GM06990 (cell line): ENCODE measurements around the gene TNFAIP8L3.
"Not testable (repeated sequence)": the region's sequence is repeated elsewhere in the genome, so short reads cannot be mapped to it uniquely, and the experiment has no call there.

Experiments used
- DNase-seq: peaks from one replicate; pipeline ENCODE4 v3.0.0-alpha.2; 2011; ENCODE audit not compliant: insufficient read length; ENCODE audit errors: extremely low read depth
- H3K27me3 ChIP-seq: replicated peaks from 2 replicates; pipeline ENCODE4 v1.6.0; 2011; ENCODE audit warnings: low read length; ENCODE audit not compliant: control insufficient read depth, insufficient read depth
- H3K36me3 ChIP-seq: 2 replicates; pipeline ENCODE4 v1.5.1; 2011; ENCODE audit warnings: low read length; ENCODE audit not compliant: control insufficient read depth, insufficient read depth
- H3K4me3 ChIP-seq: replicated peaks from 2 replicates; pipeline ENCODE4 v1.5.1; 2011; ENCODE audit warnings: low read depth, mild to moderate bottlenecking, control low read depth, low read length
- TF ChIP-seq, protein P1 (sequence below): IDR thresholded peaks from 2 replicates; pipeline ENCODE4 v1.5.1; 2011; ENCODE audit warnings: low read length, control low read depth, mild to moderate bottlenecking, inconsistent platforms; ENCODE audit not compliant: insufficient read depth, poor library complexity, severe bottlenecking

TNFAIP8L3 gene

DNA sequence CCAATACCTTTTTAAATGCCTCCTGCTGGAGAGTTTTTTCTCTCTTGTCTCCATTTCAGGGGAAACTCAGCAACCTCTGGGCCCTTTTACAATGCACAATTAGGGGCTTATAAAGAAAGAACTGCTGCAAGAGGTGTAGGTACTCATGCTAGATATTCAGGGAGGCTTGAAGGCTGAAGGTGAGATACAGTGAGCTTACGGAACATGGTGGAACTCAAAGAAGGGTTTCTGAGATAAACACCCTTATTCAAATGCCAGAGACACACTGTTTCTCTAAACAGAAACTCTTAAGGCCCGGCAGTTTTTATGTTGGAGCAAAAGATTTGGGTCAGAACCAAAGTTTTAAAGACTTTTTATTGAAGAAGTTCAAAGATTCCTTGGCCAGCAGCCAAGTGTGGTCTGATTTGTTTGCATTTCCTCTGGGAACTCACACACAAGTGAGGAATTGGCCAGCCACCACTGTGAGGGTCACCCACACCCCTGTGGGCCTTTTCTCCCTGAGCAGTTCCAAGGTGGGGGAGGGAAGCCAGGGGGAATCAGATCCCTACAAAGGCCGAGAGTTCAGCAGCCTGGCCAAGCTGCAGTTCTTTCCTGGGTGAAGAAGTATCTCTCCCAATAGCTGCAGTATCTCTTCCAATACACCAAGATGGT, 47.8 kb downstream of the TNFAIP8L3 start:
- Histone ChIP-seq H3K4me3 (no peak overlapping the region), H3K27me3 (no peaks in the 10 kb centered on the region), H3K36me3 (no peaks in the 10 kb centered on the region)
- TF ChIP-seq, protein P1, sequence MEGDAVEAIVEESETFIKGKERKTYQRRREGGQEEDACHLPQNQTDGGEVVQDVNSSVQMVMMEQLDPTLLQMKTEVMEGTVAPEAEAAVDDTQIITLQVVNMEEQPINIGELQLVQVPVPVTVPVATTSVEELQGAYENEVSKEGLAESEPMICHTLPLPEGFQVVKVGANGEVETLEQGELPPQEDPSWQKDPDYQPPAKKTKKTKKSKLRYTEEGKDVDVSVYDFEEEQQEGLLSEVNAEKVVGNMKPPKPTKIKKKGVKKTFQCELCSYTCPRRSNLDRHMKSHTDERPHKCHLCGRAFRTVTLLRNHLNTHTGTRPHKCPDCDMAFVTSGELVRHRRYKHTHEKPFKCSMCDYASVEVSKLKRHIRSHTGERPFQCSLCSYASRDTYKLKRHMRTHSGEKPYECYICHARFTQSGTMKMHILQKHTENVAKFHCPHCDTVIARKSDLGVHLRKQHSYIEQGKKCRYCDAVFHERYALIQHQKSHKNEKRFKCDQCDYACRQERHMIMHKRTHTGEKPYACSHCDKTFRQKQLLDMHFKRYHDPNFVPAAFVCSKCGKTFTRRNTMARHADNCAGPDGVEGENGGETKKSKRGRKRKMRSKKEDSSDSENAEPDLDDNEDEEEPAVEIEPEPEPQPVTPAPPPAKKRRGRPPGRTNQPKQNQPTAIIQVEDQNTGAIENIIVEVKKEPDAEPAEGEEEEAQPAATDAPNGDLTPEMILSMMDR: no peak
- DNase-seq: no peak

DNA sequence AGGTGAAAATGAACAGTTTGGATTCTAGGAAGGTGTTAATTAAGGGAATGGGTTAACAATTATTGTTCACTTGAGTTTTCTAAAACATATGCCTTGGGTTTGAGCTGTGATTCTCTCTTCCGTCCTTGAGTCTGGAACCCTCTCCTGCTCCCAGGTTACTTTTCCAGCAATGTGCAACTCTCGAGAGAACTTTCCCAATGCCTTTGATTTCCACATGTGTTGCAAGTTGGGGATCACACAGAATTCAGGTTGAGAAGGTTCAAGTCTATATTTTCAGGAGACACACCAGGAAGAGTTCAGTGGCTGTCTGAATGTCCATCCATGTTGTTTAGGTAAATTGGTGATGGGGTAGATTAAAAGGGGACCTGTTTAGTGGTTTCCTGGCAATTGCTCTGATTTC, 48.7 kb downstream of the TNFAIP8L3 start:
- no peaks in the 10 kb centered on the region for H3K36me3 ChIP-seq
- no peak for DNase-seq
- no peaks in the 10 kb centered on the region for H3K27me3 ChIP-seq
- TF ChIP-seq, protein P1: no peak
- H3K4me3 ChIP-seq: no peak overlapping the region

DNA sequence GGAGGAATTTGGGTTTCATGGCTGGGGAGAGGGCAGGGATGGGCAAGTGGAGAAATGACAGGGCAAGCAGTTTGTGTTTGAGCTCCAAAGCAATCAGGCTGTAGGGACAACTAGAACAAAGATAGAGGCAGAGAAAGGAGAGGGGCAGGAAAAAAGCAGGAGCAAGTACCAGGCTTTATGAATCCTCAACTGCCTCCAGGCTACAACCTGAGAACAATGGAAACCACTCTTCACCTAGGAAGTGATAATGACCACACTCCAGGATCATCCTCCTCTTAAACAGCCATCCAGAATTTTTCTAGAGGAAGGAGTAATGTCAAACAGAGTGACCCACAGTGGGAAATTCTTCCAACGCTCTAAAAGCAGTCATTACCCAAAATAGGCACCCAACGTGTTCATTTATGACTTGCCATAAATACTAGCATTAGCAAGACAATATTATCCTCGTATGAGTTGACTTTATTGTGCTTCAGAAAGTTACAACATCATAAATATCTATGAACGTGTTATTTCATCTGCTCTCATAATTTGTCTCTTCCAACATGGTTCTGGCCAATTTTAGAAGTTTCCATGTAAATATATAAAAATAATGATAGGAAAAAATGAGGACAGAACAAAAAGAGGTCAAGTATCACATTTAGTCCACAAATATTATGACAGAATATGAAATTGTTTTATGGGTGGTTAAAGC, 50.5 kb downstream of the TNFAIP8L3 start:
- Histone ChIP-seq H3K4me3 (no peak overlapping the region), H3K36me3 (no peaks in the 10 kb centered on the region), H3K27me3 (no peaks in the 10 kb centered on the region)
- TF ChIP-seq, protein P1: no peak
- no peak for DNase-seq

DNA sequence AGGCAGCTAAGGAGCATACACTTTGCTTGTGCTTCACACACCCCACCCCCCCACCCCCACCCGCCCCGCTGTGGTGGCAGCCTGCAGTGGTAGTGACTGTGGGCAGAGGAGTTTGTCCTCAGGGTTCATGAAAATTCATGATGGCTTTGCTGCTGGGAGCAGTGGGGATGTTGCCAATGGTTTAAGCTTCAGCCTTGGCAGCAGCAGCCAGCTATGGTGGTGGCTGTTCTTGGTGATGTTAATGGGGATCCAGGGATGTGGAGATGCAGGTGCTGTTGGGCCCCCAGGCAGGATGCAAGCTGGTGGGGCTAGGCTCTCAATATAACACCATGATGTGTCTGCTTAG, 55.8 kb downstream of the TNFAIP8L3 start:
- no peak overlapping the region for H3K4me3 ChIP-seq
- H3K27me3 ChIP-seq: no peaks in the 10 kb centered on the region
- no peaks in the 10 kb centered on the region for H3K36me3 ChIP-seq
- no peak for DNase-seq
- TF ChIP-seq, protein P1: no peak

DNA sequence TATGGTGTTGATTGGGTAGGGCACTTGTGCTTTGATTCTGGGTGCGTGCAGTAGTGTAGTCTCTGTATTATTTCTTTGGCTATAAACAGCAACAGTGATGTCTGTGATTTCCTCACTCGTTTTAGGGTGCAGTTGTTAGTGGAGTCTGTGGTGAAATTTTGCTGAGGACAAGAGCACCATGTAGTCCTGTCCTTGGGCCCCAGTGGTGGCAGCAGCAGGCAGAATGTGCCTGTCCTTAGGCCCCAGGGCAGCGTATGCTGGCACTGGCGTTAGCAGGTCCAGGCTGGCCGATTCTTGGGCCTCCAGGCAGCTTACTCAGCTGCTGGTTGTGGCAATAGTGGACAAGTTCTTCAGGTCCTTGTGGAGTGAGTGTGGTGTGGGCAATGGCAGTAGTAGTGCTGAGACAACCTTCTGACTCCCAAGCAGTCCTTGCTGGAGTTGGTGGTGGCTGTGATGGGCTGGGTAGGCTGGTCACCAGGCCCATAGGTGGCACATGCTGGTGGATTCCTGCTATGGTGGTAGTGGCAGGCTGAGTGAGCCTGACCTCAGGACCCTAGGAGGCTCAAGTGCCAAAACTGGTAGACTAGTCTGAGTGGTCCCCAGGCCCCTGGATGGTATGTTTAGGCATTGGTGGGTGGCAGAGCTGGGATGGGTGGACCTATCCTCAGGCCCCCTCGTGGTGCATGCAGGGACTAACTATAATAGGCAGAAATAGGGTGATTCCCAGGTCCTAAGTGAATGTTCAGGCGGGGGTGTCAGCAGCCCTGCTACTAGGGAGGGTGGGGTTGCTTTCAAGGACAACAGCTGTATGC, 56.3 kb downstream of the TNFAIP8L3 start:
- TF ChIP-seq, protein P1: no peak
- Histone ChIP-seq H3K27me3 (no peaks in the 10 kb centered on the region), H3K4me3 (no peak overlapping the region), H3K36me3 (no peaks in the 10 kb centered on the region)
- no peak for DNase-seq

DNA sequence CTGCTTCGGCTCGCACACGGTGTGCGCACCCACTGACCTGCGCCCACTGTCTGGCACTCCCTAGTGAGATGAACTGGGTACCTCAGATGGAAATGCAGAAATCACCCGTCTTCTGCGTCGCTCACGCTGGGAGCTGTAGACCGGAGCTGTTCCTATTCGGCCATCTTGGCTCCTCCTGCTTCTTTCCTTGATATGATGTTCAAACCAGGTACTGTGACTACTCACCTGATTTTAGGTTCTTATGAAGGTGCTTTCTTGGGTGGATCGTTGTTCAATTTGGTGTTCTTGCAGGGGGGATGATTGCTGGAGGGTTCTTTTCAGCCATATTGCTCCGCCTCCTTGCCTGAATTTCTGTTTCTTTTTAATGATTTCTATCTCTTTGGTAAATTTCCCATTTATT, 57.2 kb downstream of the TNFAIP8L3 start:
- not testable (repeated sequence) for H3K4me3 ChIP-seq, H3K27me3 ChIP-seq, DNase-seq, H3K36me3 ChIP-seq
